KMS-11 (cell line): ENCODE measurements around the gene PNKD.

Experiments
- H2AFZ ChIP-seq: fragments of 200-600 bp; sonication (generic); 2 replicates; pipeline ENCODE4 v1.6.1; 2016; ENCODE audit warnings: antibody characterized with exemption, mixed run types, low read depth
- H3K27ac ChIP-seq: fragments of 200-600 bp; sonication (generic); 2 replicates; pipeline ENCODE4 v1.6.1; 2016; ENCODE audit warnings: mild to moderate bottlenecking, mixed run types
- H3K27me3 ChIP-seq: fragments of 200-600 bp; sonication (generic); 2 replicates; pipeline ENCODE4 v1.6.1; 2017; ENCODE audit warnings: mild to moderate bottlenecking, low read depth, mixed run types, moderate library complexity; ENCODE audit not compliant: insufficient read depth
- H3K36me3 ChIP-seq: fragments of 200-600 bp; sonication (generic); 2 replicates; pipeline ENCODE4 v1.6.1; 2017; ENCODE audit warnings: mild to moderate bottlenecking, mixed run types; ENCODE audit not compliant: insufficient read depth
- H3K4me1 ChIP-seq: fragments of 200-600 bp; sonication (generic); 2 replicates; pipeline ENCODE4 v1.6.1; 2016; ENCODE audit warnings: mild to moderate bottlenecking, low read depth, mixed run types; ENCODE audit not compliant: poor library complexity, severe bottlenecking
- H3K4me2 ChIP-seq: fragments of 200-600 bp; sonication (generic); 2 replicates; pipeline ENCODE4 v1.7.0; 2016; ENCODE audit warnings: mild to moderate bottlenecking, mixed run types
- H3K4me3 ChIP-seq: fragments of 200-600 bp; sonication (generic); IDR thresholded peaks from 2 replicates; pipeline ENCODE4 v1.6.1; 2017; ENCODE audit warnings: low read depth, low read length, mixed read lengths; ENCODE audit not compliant: insufficient read depth
- H3K79me2 ChIP-seq: fragments of 200-600 bp; sonication (generic); 2 replicates; pipeline ENCODE4 v1.6.1; 2016; ENCODE audit warnings: low read depth, mixed run types; ENCODE audit not compliant: insufficient read depth
- H3K9ac ChIP-seq: fragments of 200-600 bp; sonication (generic); 2 replicates; pipeline ENCODE4 v1.6.1; 2016; ENCODE audit warnings: mild to moderate bottlenecking, mixed run types
- H4K20me1 ChIP-seq: fragments of 200-600 bp; sonication (generic); 2 replicates; pipeline ENCODE4 v1.6.1; 2016; ENCODE audit warnings: mild to moderate bottlenecking, mixed run types; ENCODE audit not compliant: insufficient read depth
- CTCF ChIP-seq: fragments of 200-600 bp; sonication (generic); conservative IDR thresholded peaks from 2 replicates; pipeline ENCODE4 v1.6.1; 2017; ENCODE audit warnings: low read depth, mild to moderate bottlenecking, antibody characterized with exemption, low read length, moderate library complexity, mixed read lengths

The PNKD gene

DNA sequence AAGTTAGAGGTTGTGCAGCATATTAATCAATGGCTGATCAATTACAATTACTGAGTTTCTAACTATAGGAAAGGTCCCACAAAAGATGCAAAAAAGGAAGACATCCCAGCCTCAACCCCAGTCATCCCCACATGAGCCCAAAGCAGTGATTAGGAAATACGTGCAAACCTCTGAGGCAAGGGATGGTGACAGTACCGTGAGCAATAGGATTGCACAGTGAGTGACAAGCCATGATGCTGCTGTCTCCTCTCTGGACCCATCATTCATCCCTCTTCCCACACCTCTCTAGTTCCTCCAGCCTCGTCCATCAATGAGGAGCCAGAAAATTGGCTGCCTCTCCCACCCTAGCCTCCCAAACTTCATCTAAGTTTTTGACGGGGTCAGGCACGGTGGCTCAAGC is 107.7 kb downstream of the PNKD start:
- Histone ChIP-seq H4K20me1 (no peaks in the 10 kb centered on the region), H3K4me3 (no peak overlapping the region), H3K27me3 (no peaks in the 10 kb centered on the region), H3K79me2 (no peaks in the 10 kb centered on the region), H3K4me1 (no peaks in the 10 kb centered on the region), H3K27ac (no peak overlapping the region), H2AFZ (no peak overlapping the region), H3K9ac (no peak overlapping the region), H3K36me3 (no peaks in the 10 kb centered on the region), H3K4me2 (no peak overlapping the region)
- no peak for TF ChIP-seq CTCF

- Histone ChIP-seq H3K27ac (no peak within 1 kb of the TSS), H2AFZ (no peak within 1 kb of the TSS), H3K4me2 (no peak within 1 kb of the TSS), H3K4me3 (no peak within 1 kb of the TSS), H3K27me3 (no peaks in the 10 kb centered on the region), H4K20me1 (no peaks in the 10 kb centered on the region), H3K4me1 (no peaks in the 10 kb centered on the region), H3K36me3 (no peaks in the 10 kb centered on the region), H3K79me2 (no peaks in the 10 kb centered on the region), H3K9ac (no peak within 1 kb of the TSS)
- no peak for TF ChIP-seq CTCF
Observed at GRCh38 chr2:218381916-218382366, 111.6 kb downstream of the PNKD start, which contains the start of gene SLC11A1. Gene SLC11A1 (plus strand): TSS chr2:218382273. CDS start chr2:218382369, 96 bp downstream.

GRCh38 chr2:218382785-218383184 is 112.5 kb downstream of the PNKD start:
- no peaks in the 10 kb centered on the region for H3K27me3 ChIP-seq
- H3K9ac ChIP-seq = no peak overlapping the region
- no peak overlapping the region for H2AFZ ChIP-seq
- H3K27ac ChIP-seq = no peak overlapping the region
- no peak overlapping the region for H3K4me3 ChIP-seq
- TF ChIP-seq CTCF = no peak
- no peaks in the 10 kb centered on the region for H3K36me3 ChIP-seq
- no peak overlapping the region for H3K4me2 ChIP-seq
- no peaks in the 10 kb centered on the region for H4K20me1 ChIP-seq
- H3K4me1 ChIP-seq = no peaks in the 10 kb centered on the region
- no peaks in the 10 kb centered on the region for H3K79me2 ChIP-seq

- Histone ChIP-seq H3K4me3 (no peak overlapping the region), H3K4me2 (no peak overlapping the region), H3K27me3 (no peaks in the 10 kb centered on the region), H3K9ac (no peak overlapping the region), H3K27ac (no peak overlapping the region), H4K20me1 (no peaks in the 10 kb centered on the region), H3K79me2 (no peaks in the 10 kb centered on the region), H3K36me3 (no peaks in the 10 kb centered on the region), H2AFZ (no peak overlapping the region), H3K4me1 (no peaks in the 10 kb centered on the region)
- no peak for TF ChIP-seq CTCF
Observed at GRCh38 chr2:218383892-218384519, 113.7 kb downstream of the PNKD start.
